ENCODE results near the gene ATRIP. TPM values are rescaled to one million over a fixed set of nuclear protein-coding genes. Genes with fewer than 3 reads are reported as not detected.

ATRIP gene
- total RNA-seq, 1 donor, result 12.9 TPM

GRCh38 chr3:48422681-48423080 lies 23.9 kb upstream of the ATRIP start:
- no peak for DNase-seq (ENCODE audit: low read depth in 2 of 3, low spot score in 2 of 3)

GRCh38 chr3:48423241-48423882 lies 23.2 kb upstream of the ATRIP start:
- DNase-seq (ENCODE audit: low read depth in 2 of 3, low spot score in 2 of 3), result no peak

DNA sequence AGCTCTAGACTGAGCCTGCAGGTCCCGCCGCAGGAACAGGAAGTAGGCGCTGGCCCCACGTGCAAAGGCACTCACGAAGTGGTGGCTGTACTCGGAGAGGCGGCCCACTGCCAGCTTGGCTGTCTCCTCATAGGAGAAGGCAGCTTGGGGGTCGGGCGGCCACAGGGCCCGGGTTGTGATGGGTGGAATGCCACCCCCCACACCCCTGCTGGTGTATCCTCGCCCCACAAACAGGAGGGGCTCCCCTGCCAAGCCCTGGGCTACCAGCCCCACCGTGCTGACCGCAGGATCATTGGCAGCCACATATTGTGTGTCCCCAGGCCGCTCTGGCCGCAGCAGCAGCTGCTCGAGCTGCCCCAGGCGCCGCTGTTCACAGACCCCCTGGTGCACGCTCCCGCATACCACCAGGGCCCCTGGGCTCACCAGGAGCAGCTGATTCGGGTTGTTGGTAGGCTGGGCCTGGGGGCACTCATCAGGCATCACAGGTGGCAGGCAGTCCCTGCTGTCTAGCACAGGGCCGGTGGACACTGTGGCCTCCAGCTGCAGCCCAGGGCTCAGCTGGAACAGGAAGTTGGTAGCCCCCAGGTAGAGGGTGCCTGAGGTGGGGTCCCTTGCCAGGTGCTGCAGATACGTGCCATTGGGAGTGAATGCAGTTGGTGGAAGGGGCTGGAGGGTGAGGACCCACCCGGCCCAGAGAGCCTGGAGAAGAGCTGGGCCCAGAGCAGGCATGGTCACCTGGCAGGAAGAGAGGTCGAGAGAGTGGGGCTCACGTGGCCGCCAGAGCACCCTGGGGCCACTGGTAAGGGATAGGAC lies 22.4 kb upstream of the ATRIP start:
- DNase-seq (ENCODE audit: low read depth in 2 of 3, low spot score in 2 of 3), result no peak

DNA sequence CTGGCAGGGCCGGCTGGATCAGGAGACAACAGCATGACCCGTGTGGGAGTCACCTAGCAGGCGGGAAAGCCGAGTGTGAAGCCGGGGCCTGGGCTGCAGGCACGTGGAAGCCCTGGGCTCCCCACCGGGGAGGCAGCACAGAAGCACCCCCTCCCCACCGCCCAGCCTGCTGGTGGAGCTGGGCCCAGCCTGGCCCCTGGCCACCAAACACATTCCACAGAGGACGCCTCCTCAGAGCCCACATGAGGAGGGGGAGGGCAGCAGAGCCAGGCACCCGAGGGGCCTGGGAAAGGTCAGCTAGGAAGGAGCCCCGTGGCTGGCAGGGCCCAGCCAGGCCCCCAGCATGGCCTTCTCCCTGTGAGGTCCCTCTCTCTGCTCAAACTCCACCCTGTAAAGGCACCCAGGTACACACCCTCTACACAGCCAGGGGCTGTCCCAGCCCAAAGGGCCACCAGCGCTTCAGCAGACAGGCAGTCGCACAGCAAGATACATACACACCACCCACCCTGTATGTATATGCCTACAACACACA lies 21.2 kb upstream of the ATRIP start:
- DNase-seq (ENCODE audit: low read depth in 2 of 3, low spot score in 2 of 3), result no peak

GRCh38 chr3:48426401-48426909 lies 20.1 kb upstream of the ATRIP start:
- no peak for DNase-seq (ENCODE audit: low read depth in 2 of 3, low spot score in 2 of 3)

DNA sequence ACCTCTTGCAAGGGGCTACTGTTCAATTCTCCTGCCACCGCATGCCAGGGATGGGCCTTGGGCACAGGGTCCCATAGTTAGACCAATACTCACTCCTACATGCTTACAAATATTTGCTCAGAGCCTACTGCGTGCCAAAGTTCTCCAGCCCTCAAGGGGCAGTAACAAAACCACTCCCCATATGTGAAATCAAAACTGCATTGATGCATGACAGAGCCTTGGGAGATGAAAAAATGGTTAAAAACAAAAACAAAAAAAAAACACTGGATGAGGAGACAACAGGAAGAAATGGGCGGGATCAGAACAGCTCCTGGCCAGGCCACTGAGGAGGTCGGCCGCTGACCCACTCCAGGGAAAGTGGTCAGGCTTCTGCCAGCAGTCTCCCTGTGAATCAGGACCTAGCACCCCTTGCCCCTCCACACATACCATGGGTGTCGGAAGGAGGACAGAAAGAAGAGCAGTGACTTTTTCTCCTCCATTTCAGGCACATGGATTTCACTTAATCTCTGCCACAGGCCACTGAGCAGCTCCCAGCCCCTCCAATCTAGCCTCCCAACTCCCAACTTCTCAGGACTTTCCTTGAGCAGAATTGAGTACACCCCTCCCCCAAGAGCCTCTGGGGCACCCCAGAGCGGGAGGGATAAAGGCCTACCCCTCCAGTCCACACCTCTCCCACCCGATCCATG lies 19.4 kb upstream of the ATRIP start:
- DNase-seq (ENCODE audit: low read depth in 2 of 3, low spot score in 2 of 3), result no peak

GRCh38 chr3:48427630-48427962 lies 18.9 kb upstream of the ATRIP start:
- DNase-seq (ENCODE audit: low read depth in 2 of 3, low spot score in 2 of 3), result no peak

- DNase-seq (ENCODE audit: low read depth in 2 of 3, low spot score in 2 of 3), result no peak
Observed at GRCh38 chr3:48428088-48428571, 18.4 kb upstream of the ATRIP start.

DNA sequence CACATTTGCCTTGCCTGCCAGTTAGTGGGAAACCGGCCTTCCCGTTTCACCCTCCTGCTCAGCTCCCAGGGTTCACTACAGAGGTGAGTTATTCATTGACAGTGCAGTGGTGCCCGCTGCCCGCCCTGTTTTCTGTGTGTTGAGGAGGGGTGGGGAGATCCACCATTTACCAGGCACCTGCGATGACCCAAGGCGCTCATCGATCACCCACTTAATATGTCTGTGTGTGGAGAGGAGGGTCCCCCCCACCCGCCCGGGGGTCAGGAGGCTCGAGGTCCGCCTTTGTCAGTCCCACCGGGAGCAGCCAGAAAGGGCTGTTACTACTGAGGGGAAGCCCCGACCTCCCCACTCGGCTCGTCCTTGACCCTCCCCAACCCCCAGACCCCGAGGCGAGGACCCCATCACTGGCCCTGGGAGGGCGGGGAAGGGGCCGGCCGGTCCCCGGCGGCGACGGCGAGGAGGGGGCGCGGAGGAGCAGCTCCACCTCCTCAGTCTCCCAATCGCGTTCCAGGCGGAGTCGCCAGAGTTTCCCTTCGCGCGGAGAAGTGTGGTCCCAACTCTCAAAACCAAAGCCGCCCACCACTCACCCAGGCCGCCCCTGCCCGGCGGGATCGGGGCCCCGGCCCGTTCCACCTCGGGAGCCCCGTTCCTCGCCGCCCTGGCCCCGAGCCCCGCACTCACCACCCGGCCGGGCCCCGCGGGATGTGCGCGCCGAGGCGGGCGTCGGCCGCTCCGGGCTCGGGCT lies 17.8 kb upstream of the ATRIP start:
- no peak for DNase-seq (ENCODE audit: low read depth in 2 of 3, low spot score in 2 of 3)

- DNase-seq (ENCODE audit: low read depth in 2 of 3, low spot score in 2 of 3), result peak; percentile 38 to 47 (median 43)
Observed at GRCh38 chr3:48429317-48429959, 17.1 kb upstream of the ATRIP start.

GRCh38 chr3:48429960-48430707 lies 16.4 kb upstream of the ATRIP start, which contains the start of gene PLXNB1:
Gene PLXNB1, minus strand, starts transcription at chr3:48430086. Its CDS starts 5,475 bp downstream, at chr3:48424611.
- peak in 2 of 3 donors; percentile 30 to 45 for DNase-seq (ENCODE audit: low read depth in 2 of 3, low spot score in 2 of 3)

GRCh38 chr3:48430708-48431101 lies 15.8 kb upstream of the ATRIP start:
- no peak for DNase-seq (ENCODE audit: low read depth in 2 of 3, low spot score in 2 of 3)

GRCh38 chr3:48431224-48432029 lies 15.1 kb upstream of the ATRIP start:
- no peak for DNase-seq (ENCODE audit: low read depth in 2 of 3, low spot score in 2 of 3)

DNA sequence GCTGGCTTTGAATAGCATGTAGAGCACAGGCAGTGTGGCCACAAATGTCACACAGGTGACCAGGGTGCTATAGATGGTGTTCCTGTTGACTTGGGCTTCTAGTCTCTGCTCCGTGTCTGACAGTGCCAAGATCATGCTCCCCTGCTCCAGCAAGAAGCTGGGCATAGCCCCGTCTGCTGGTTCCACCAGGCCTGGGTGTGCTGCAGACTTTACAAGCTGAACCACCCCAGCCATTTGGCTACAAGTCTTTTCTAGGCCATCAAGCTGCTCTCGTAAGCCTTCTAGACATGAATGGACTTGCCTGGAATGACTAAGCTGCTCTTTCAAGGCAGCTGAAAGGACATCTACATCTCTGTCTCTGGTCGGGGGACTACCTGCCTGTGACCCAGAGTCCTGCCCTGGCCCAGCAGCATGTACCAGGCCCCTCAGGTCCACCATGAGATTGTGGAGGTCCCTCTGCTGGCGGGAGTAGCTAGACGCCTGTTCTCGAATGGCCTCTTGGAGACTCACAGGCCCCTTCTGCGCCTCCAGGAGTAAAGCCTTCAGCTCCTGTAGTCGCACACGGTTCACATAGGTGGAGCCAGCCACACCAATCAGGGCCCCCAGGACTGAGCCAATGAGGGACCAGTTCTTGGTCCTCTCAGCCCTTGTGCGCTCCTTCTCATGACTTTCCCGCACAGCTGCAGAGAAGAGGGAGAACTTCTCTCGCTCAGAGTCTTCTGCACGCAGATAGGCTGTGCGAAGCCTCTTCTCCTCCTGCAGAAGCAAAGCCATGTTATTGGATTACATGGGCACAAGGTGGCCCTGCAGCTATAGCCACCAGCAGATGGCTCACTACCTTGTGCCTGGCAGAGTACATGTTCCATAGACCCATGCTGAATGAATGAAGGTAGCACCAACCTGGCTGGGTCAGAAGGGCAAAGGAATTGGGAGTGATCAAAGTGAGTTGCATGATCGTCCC lies 13.8 kb upstream of the ATRIP start:
- peak in 2 of 3 donors; percentile 36 to 40 for DNase-seq (ENCODE audit: low read depth in 2 of 3, low spot score in 2 of 3)

- no peak for DNase-seq (ENCODE audit: low read depth in 2 of 3, low spot score in 2 of 3)
Observed at GRCh38 chr3:48433472-48434118, 12.9 kb upstream of the ATRIP start.

GRCh38 chr3:48434591-48435222 lies 11.8 kb upstream of the ATRIP start:
- DNase-seq (ENCODE audit: low read depth in 2 of 3, low spot score in 2 of 3), result no peak
